ENCODE data around the gene VKORC1L1. TPM values are rescaled to one million over a fixed set of nuclear protein-coding genes. Genes with fewer than 3 reads are reported as not detected.

VKORC1L1 gene
- total RNA-seq, 1 experiment from 2014 or later = 36.8 TPM

DNA sequence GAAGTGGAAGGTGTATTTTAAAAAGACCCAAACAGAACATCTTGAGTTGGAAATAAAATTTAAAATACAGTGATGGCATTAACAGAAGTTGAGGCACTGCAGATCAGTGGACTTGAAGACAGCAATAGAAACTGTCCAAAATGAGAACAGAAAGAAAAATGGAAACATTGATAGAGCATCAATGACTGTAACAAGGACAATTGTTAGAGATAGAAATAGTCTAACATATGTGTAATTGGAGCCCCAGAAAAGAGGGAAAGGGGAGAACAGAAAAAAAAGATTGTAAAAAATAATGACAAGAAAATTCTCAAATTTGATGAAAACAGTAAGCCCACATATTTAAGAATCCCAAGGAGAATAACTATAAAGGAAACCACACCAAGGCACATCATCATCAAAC is 29.4 kb downstream of the VKORC1L1 start:
- TF ChIP-seq, protein P1, sequence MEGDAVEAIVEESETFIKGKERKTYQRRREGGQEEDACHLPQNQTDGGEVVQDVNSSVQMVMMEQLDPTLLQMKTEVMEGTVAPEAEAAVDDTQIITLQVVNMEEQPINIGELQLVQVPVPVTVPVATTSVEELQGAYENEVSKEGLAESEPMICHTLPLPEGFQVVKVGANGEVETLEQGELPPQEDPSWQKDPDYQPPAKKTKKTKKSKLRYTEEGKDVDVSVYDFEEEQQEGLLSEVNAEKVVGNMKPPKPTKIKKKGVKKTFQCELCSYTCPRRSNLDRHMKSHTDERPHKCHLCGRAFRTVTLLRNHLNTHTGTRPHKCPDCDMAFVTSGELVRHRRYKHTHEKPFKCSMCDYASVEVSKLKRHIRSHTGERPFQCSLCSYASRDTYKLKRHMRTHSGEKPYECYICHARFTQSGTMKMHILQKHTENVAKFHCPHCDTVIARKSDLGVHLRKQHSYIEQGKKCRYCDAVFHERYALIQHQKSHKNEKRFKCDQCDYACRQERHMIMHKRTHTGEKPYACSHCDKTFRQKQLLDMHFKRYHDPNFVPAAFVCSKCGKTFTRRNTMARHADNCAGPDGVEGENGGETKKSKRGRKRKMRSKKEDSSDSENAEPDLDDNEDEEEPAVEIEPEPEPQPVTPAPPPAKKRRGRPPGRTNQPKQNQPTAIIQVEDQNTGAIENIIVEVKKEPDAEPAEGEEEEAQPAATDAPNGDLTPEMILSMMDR (conservative IDR thresholded peaks at IDR 0.05; ENCODE audit: low read depth, low read length) = no peak
- no peak for TF ChIP-seq EZH2 (IDR thresholded peaks at IDR 0.05; ENCODE audit: borderline replicate concordance, low read depth, low read length, poor library complexity, severe bottlenecking)
- H3K4me1 ChIP-seq (ENCODE audit: insufficient read depth, low read length, poor library complexity, severe bottlenecking) = no peaks in the 10 kb centered on the region
- no peak overlapping the region for H3K27ac ChIP-seq (ENCODE audit: low read depth, low read length, poor library complexity, severe bottlenecking)
- no peak for DNase-seq (ENCODE audit: low spot score)
- peaks cover 5% of the 10 kb centered on the region for H3K9me3 ChIP-seq (ENCODE audit: low read depth, low read length, poor library complexity, severe bottlenecking)
- ChIA-PET POLR2A (ENCODE audit: low non-redundant PET) (no interaction called here), CTCF (no interaction called here)
- H3K4me3 ChIP-seq (ENCODE audit: low read depth, low read length, poor library complexity, severe bottlenecking) = no peak overlapping the region
- peaks cover 8% of the 10 kb centered on the region for H3K36me3 ChIP-seq (ENCODE audit: insufficient read depth, low read length, poor library complexity, severe bottlenecking)
- intact Hi-C loops (cut with micrococcal nuclease; ENCODE audit: unreplicated experiment) = no loop called here
- BruUV-seq (replicated peaks) = TSS peak; percentile 10
- no peaks in the 10 kb centered on the region for H3K27me3 ChIP-seq (replicated peaks; ENCODE audit: insufficient read depth, low read depth, low read length, poor library complexity)

DNA sequence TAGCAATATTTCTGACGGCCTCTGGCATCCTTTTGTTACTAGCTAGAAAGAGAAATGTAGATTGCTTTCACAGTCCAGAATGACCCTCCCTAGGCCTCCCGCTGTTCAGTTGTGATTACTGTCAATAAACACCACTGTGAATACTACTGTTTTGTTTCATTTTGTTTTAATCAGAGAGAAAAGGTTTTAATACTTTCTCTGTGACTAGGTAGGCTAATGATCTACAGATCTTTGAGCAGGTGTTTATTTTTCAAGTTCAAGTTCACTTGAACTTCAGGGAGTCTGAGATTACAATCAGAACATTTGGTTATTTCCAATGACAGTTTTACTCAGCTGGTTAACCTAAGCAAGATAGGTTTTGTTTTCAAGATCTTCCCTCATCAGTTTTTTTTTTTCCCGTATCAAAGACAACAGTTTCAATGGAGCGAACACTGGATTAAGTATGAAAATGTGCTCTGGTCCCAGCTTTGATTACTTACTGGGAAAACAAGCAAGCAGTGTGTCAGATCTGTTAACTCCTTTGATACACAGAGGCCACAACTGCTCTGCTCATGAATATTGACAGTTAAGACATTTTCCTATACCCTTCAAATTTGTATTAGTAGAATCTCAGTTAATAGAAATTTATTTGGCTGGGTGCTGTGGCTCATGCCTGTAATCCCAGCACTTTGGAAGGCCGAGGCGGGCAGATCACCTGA is 34.8 kb downstream of the VKORC1L1 start:
- TF ChIP-seq, protein P1 (conservative IDR thresholded peaks at IDR 0.05; ENCODE audit: low read depth, low read length) = no peak
- no peak for TF ChIP-seq EZH2 (IDR thresholded peaks at IDR 0.05; ENCODE audit: borderline replicate concordance, low read depth, low read length, poor library complexity, severe bottlenecking)
- no TSS peak for BruUV-seq (replicated peaks)

DNA sequence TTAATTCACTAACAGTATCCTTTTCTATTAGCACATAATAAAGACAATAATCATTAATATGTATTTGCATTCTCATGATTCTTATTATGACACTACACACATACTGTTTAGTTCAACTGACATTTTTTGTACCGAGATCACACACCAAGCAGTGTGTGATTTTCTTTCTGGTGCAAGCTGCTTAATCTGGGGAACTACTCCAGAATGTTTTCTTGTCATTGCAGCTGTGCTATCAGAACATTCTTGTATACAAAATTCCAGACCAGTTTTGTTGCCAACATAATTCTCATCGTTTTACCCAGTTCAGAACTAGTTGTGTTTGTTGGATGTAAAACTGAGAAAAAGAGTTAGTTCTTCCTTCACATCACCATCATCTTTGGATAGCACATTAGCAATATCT is 37.4 kb downstream of the VKORC1L1 start:
- BruUV-seq (replicated peaks) = no TSS peak
- TF ChIP-seq EZH2 (IDR thresholded peaks at IDR 0.05; ENCODE audit: borderline replicate concordance, low read depth, low read length, poor library complexity, severe bottlenecking) = no peak
- TF ChIP-seq, protein P1 (conservative IDR thresholded peaks at IDR 0.05; ENCODE audit: low read depth, low read length) = no peak
- no peak for DNase-seq (ENCODE audit: low spot score)
- intact Hi-C loops (cut with micrococcal nuclease; ENCODE audit: unreplicated experiment) = no loop called here
- CTCF ChIA-PET = no interaction called here
- H3K4me1 ChIP-seq (ENCODE audit: insufficient read depth, low read length, poor library complexity, severe bottlenecking) = no peaks in the 10 kb centered on the region
- POLR2A ChIA-PET (ENCODE audit: low non-redundant PET) = no interaction called here
- H3K4me3 ChIP-seq (ENCODE audit: low read depth, low read length, poor library complexity, severe bottlenecking) = no peak overlapping the region
- no peaks in the 10 kb centered on the region for H3K9me3 ChIP-seq (ENCODE audit: low read depth, low read length, poor library complexity, severe bottlenecking)
- H3K36me3 ChIP-seq (ENCODE audit: insufficient read depth, low read length, poor library complexity, severe bottlenecking) = no peaks in the 10 kb centered on the region
- H3K27ac ChIP-seq (ENCODE audit: low read depth, low read length, poor library complexity, severe bottlenecking) = no peak overlapping the region
- no peaks in the 10 kb centered on the region for H3K27me3 ChIP-seq (replicated peaks; ENCODE audit: insufficient read depth, low read depth, low read length, poor library complexity)

More for the DNA sequence above, 34.8 kb downstream of the VKORC1L1 start:
- H3K27ac ChIP-seq (ENCODE audit: low read depth, low read length, poor library complexity, severe bottlenecking) = no peak overlapping the region
- H3K4me3 ChIP-seq (ENCODE audit: low read depth, low read length, poor library complexity, severe bottlenecking) = no peak overlapping the region
- H3K27me3 ChIP-seq (replicated peaks; ENCODE audit: insufficient read depth, low read depth, low read length, poor library complexity) = no peaks in the 10 kb centered on the region
- CTCF ChIA-PET = no interaction called here
- DNase-seq (ENCODE audit: low spot score) = no peak
- H3K4me1 ChIP-seq (ENCODE audit: insufficient read depth, low read length, poor library complexity, severe bottlenecking) = no peaks in the 10 kb centered on the region
- H3K36me3 ChIP-seq (ENCODE audit: insufficient read depth, low read length, poor library complexity, severe bottlenecking) = peaks cover 8% of the 10 kb centered on the region
- H3K9me3 ChIP-seq (ENCODE audit: low read depth, low read length, poor library complexity, severe bottlenecking) = no peaks in the 10 kb centered on the region
- POLR2A ChIA-PET (ENCODE audit: low non-redundant PET) = no interaction called here
- intact Hi-C loops (cut with micrococcal nuclease; ENCODE audit: unreplicated experiment) = no loop called here
